HCT116 (cell line): ENCODE results near the gene PCSK6. TPM values are rescaled to one million over a fixed set of nuclear protein-coding genes. Genes with fewer than 3 reads are reported as not detected.

Source experiments
- ATAC-seq: fragments of 200-7000 bp; cut with Tn5 transposase; 2 replicates; pipeline ENCODE4 v1.9.1; 2020; ENCODE audit warnings: mild to moderate bottlenecking, moderate library complexity
- BruUV-seq: library from RNA; stranded (reverse); fragments of 400-500 nt; replicated peaks from 2 replicates; lab custom pipeline; 2021; lab: Mats Ljungman, UMichigan
- CTCF ChIA-PET: fragments of 300-600 bp; sonication (Branson Sonifier 250); formaldehyde crosslinking; loops from one replicate; lab custom pipeline; 2021; ENCODE audit warnings: antibody characterized with exemption; lab: Charles Lee
- POLR2A ChIA-PET: fragments of 300-600, 350-600 bp; sonication (Branson Sonifier 250); formaldehyde crosslinking; loops from one replicate; lab custom pipeline; 2021; ENCODE audit warnings: antibody characterized with exemption; lab: Charles Lee
- RAD21 ChIA-PET, 2 experiments: fragments of 300-600 bp; sonication (Branson Sonifier 250); formaldehyde crosslinking; loops; one replicate each; lab custom pipeline; 2023; ENCODE audit warnings: low total read pairs in 2 of 2; ENCODE audit not compliant: uncharacterized antibody in 2 of 2, unreplicated experiment in 2 of 2, low non-redundant PET in 1 of 2; lab: Charles Lee
- DNase-seq: peaks from one replicate; pipeline ENCODE4 v3.0.0-alpha.2; 2010; ENCODE audit warnings: low read depth, low spot score
- H2AFZ ChIP-seq: fragments of 200-600 bp; shearing (Covaris generic), sonication (generic); 2 replicates; pipeline ENCODE4 v1.6.1; 2017; ENCODE audit warnings: low read depth, mixed run types, mixed read lengths, antibody characterized with exemption, low read length; ENCODE audit not compliant: poor library complexity, severe bottlenecking
- H3K27ac ChIP-seq: 2 replicates; pipeline ENCODE4 v1.5.1; 2012; ENCODE audit warnings: low read depth, low read length
- H3K27me3 ChIP-seq: fragments of 200-600 bp; sonication (generic); 2 replicates; pipeline ENCODE4 v1.6.1; 2016; ENCODE audit warnings: mixed run types, low read length, mixed read lengths; ENCODE audit not compliant: insufficient read depth
- H3K36me3 ChIP-seq, 2 experiments: fragments of 200-500 bp in 1 of 2; fragments of 200-600 bp in 1 of 2; sonication (Bioruptor generic) in 1 of 2; sonication (generic) in 1 of 2; 2 replicates each; pipeline versions ENCODE4 v1.5.1 to v1.6.1; 2014 to 2016; ENCODE audit warnings: low read length in 2 of 2, inconsistent platforms in 1 of 2, mixed read lengths in 1 of 2, mixed run types in 1 of 2; ENCODE audit not compliant: insufficient read depth in 2 of 2, control insufficient read depth in 1 of 2
- H3K4me1 ChIP-seq, 2 experiments: fragments of 200-600 bp in 1 of 2; sonication (generic) in 1 of 2; 2 replicates each; pipeline versions ENCODE4 v1.5.1 to v1.6.1; 2012 to 2017; ENCODE audit warnings: low read length in 2 of 2, inconsistent platforms in 1 of 2, mild to moderate bottlenecking in 1 of 2, mixed read lengths in 1 of 2, mixed run types in 1 of 2, moderate library complexity in 1 of 2; ENCODE audit not compliant: insufficient read depth in 2 of 2, control insufficient read depth in 1 of 2
- H3K4me2 ChIP-seq: fragments of 200-600 bp; sonication (generic); 2 replicates; pipeline ENCODE4 v1.6.1; 2017; ENCODE audit warnings: mixed run types, low read length, mixed read lengths
- H3K4me3 ChIP-seq, 2 experiments: fragments of 200-600 bp in 1 of 2; sonication (generic) in 1 of 2; replicated peaks in 1 of 2; 2 replicates each; pipeline ENCODE4 v1.5.1; 2011 to 2016; ENCODE audit warnings: low read length in 2 of 2, control low read depth in 1 of 2, low read depth in 1 of 2, mild to moderate bottlenecking in 1 of 2, mixed read lengths in 1 of 2, mixed run types in 1 of 2
- H3K79me2 ChIP-seq: fragments of 200-600 bp; sonication (generic); 2 replicates; pipeline ENCODE4 v1.6.1; 2017; ENCODE audit warnings: mild to moderate bottlenecking, mixed run types, low read length, moderate library complexity, mixed read lengths; ENCODE audit not compliant: insufficient read depth
- H3K9ac ChIP-seq: fragments of 200-600 bp; sonication (generic); 2 replicates; pipeline ENCODE4 v1.6.1; 2016; ENCODE audit warnings: low read length, mixed read lengths
- H3K9me2 ChIP-seq: fragments of 200-600 bp; sonication (generic), shearing (Covaris generic); 2 replicates; pipeline ENCODE4 v1.6.1; 2017; ENCODE audit warnings: mixed run types, mild to moderate bottlenecking, moderate library complexity; ENCODE audit not compliant: insufficient read depth
- H3K9me3 ChIP-seq, 2 experiments: fragments of 200-500 bp in 1 of 2; fragments of 200-600 bp in 1 of 2; sonication (Bioruptor generic) in 1 of 2; sonication (generic) in 1 of 2; 2 replicates each; pipeline ENCODE4 v1.6.1; 2014 to 2017; ENCODE audit warnings: low read length in 2 of 2, mixed read lengths in 2 of 2, inconsistent platforms in 1 of 2, low read depth in 1 of 2, mild to moderate bottlenecking in 1 of 2, mixed run types in 1 of 2, moderate library complexity in 1 of 2; ENCODE audit not compliant: control insufficient read depth in 1 of 2, insufficient read depth in 1 of 2
- H4K20me1 ChIP-seq: fragments of 200-600 bp; sonication (generic), shearing (Covaris generic); 2 replicates; pipeline ENCODE4 v1.6.1; 2017; ENCODE audit warnings: mixed run types, mild to moderate bottlenecking, moderate library complexity; ENCODE audit not compliant: insufficient read depth
- CBX3 ChIP-seq: IDR thresholded peaks from 2 replicates; pipeline ENCODE4 v1.6.1; 2012; ENCODE audit warnings: low read depth
- CEBPB ChIP-seq: IDR thresholded peaks from 2 replicates; pipeline ENCODE4 v1.6.1; 2012; ENCODE audit warnings: low read depth
- CTCF ChIP-seq, 3 experiments: fragments of 200-600 bp in 1 of 3; sonication (generic) in 1 of 3; IDR thresholded peaks in 2 of 3; conservative IDR thresholded peaks in 1 of 3; 2 replicates each; pipeline ENCODE4 v1.5.1; 2012 to 2017; ENCODE audit warnings: low read depth in 2 of 3, low read length in 2 of 3, antibody characterized with exemption in 1 of 3, borderline replicate concordance in 1 of 3, control low read depth in 1 of 3, mild to moderate bottlenecking in 1 of 3, mixed read lengths in 1 of 3, mixed run types in 1 of 3, moderate library complexity in 1 of 3; ENCODE audit not compliant: insufficient read depth in 1 of 3
- ELF1 ChIP-seq: IDR thresholded peaks from 2 replicates; pipeline ENCODE4 v1.6.1; 2012; ENCODE audit warnings: low read depth, borderline replicate concordance
- EZH2phosphoT487 ChIP-seq: fragments of 200-600 bp; IDR thresholded peaks from 2 replicates; pipeline ENCODE4 v1.6.1; 2018; ENCODE audit warnings: antibody characterized with exemption, borderline replicate concordance
- JUND ChIP-seq: IDR thresholded peaks from 2 replicates; pipeline ENCODE4 v1.6.1; 2012
- POLR2A ChIP-seq: IDR thresholded peaks from 2 replicates; pipeline ENCODE4 v1.7.0; 2011; ENCODE audit warnings: borderline replicate concordance; ENCODE audit not compliant: insufficient read depth, insufficient read length; ENCODE audit errors: extremely low read depth
- REST ChIP-seq: IDR thresholded peaks from 2 replicates; pipeline ENCODE4 v1.6.1; 2012; ENCODE audit warnings: low read depth
- SIN3A ChIP-seq: IDR thresholded peaks from 2 replicates; pipeline ENCODE4 v1.6.1; 2012; ENCODE audit warnings: low read depth
- SP1 ChIP-seq: IDR thresholded peaks from 2 replicates; pipeline ENCODE4 v1.6.1; 2012; ENCODE audit warnings: low read depth
- ZBTB33 ChIP-seq: IDR thresholded peaks from 2 replicates; pipeline ENCODE4 v1.6.1; 2011; ENCODE audit warnings: mild to moderate bottlenecking, low read length, moderate library complexity; ENCODE audit not compliant: insufficient replicate concordance; ENCODE audit errors: extremely low read depth
- ZFX ChIP-seq: fragments of 450-650 bp; IDR thresholded peaks from 2 replicates; pipeline ENCODE4 v1.6.1; 2017
- ZNF274 ChIP-seq: fragments of 200-500 bp; sonication (Bioruptor generic); IDR thresholded peaks from 2 replicates; pipeline ENCODE4 v1.6.1; 2014; ENCODE audit warnings: mild to moderate bottlenecking, low read depth, low read length, inconsistent platforms
- intact Hi-C: fragments of 100-400 bp; cut with micrococcal nuclease; formaldehyde crosslinking; loops from 2 replicates; pipeline ENCODE4 v1.10.0; 2022
- total RNA-seq: library from RNA; stranded (reverse); gene quantifications from one replicate; pipeline ENCODE4 v1.2.1, GENCODE V29; 2021; ENCODE audit not compliant: unreplicated experiment
- TF ChIP-seq, protein P1 (sequence below): IDR thresholded peaks from 2 replicates; pipeline ENCODE4 v1.6.1; 2012
- TF ChIP-seq, protein P2 (sequence below): IDR thresholded peaks from 2 replicates; pipeline ENCODE4 v1.6.1; 2012

The PCSK6 gene
- total RNA-seq, 1 experiment from 2014 or later, result 13.5 TPM

DNA sequence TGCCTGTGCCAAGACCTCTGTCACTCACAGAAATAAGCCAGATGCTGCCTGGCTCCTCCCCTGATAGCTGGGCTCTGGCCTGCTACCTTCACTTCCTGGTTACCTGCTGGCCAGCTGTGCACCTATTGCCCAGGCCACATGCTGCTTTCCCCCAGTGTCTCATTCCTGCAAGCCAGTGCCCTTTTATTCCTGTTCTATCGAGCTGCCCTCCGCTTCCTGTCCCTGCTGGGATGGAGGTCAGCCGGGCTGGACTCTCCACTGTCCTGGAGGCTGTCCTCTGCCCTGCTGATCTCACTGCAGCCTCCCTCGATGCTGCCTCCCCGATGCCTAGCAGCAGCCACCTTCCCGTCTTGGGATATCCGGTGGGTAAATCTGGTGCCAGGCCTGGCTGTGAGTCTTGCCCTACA lies 157.4 kb downstream of the PCSK6 start (continued):
- no peak for TF ChIP-seq REST
- TF ChIP-seq, protein P1, sequence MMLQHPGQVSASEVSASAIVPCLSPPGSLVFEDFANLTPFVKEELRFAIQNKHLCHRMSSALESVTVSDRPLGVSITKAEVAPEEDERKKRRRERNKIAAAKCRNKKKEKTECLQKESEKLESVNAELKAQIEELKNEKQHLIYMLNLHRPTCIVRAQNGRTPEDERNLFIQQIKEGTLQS, result no peak
- TF ChIP-seq, all 23 proteins: peak for 0

DNA sequence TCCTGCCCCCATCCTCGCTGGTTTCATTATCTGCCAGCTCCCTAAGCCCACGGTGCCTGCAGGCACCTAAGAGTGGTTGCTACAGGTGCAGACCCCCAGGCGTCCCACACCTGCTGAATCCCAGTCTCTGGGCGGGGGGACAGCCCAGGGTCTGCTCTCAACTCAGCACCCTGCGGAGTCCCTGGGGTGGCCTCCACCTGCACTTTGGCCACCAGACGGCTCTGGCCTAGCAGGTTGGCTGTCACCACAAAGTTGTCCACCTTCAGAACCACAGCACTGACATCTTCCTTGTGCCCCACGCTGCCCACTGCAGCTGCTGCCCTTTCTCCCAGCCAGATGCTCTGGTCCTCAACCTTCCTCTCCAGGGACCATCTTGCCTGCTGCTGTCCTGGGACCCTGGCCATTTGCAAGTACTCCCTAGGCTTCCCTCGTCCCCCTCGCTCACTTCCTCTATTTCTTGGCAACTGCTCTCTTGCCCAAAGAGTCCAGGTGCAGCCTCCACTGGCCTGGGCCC lies 159.6 kb downstream of the PCSK6 start:
- no peaks in the 10 kb centered on the region for H3K9me2 ChIP-seq
- peaks cover 3 to 8% of the 10 kb centered on the region in 2 experiments; a peak in 3 of 4 replicates for H3K4me1 ChIP-seq
- no peaks in the 10 kb centered on the region for H3K9me3 ChIP-seq
- H3K4me2 ChIP-seq, result no peak overlapping the region
- TF ChIP-seq SIN3A (no peak), ZFX (no peak), CBX3 (no peak), ZNF274 (no peak), EZH2phosphoT487 (no peak), ZBTB33 (no peak), JUND (no peak), CEBPB (no peak), SP1 (no peak), ELF1 (no peak), POLR2A (no peak), CTCF (IDR thresholded peaks at IDR 0.05 in 2 of 3, conservative IDR thresholded peaks at IDR 0.05 in 1 of 3; ENCODE audit: borderline replicate concordance in 1 of 3, insufficient read depth in 1 of 3, low read depth in 2 of 3, low read length in 2 of 3) (no peak)
- TF ChIP-seq, protein P2, sequence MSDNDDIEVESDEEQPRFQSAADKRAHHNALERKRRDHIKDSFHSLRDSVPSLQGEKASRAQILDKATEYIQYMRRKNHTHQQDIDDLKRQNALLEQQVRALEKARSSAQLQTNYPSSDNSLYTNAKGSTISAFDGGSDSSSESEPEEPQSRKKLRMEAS, result no peak
- CTCF ChIA-PET, result no interaction called here
- intact Hi-C loops, result loop anchor here (10.0 kb wide), 1 partner anchor 395 kb away; the partner anchor contains the start of gene TARS3
- H3K27me3 ChIP-seq, result no peaks in the 10 kb centered on the region
- no peak overlapping the region for H2AFZ ChIP-seq
- no peak overlapping the region for H3K9ac ChIP-seq
- RAD21 ChIA-PET, result no interaction called here
- H4K20me1 ChIP-seq, result no peaks in the 10 kb centered on the region
- ATAC-seq, result no peak
- POLR2A ChIA-PET, result no interaction called here
- H3K36me3 ChIP-seq, result no peaks in the 10 kb centered on the region
- H3K27ac ChIP-seq, result no peak overlapping the region
- BruUV-seq, result no TSS peak
- no peaks in the 10 kb centered on the region for H3K79me2 ChIP-seq
- no peak for DNase-seq
- no peak overlapping the region for H3K4me3 ChIP-seq
